Tibial nerve (tissue), 4 donors: ENCODE data around the gene FER.

Experiments used
- EP300 ChIP-seq, 2 donors: sonication (generic); formaldehyde crosslinking; IDR thresholded peaks; one replicate each; pipeline ENCODE4 v1.6.1; 2017; ENCODE audit warnings: antibody characterized with exemption in 2 of 2, mild to moderate bottlenecking in 1 of 2
- TF ChIP-seq, protein P1 (sequence below), 5 experiments: fragments of 200-600 bp in 3 of 5; fragments of 450-650 bp in 2 of 5; sonication (generic) in 3 of 5; IDR thresholded peaks; one replicate each; pipeline ENCODE4 v1.5.1; 2016 to 2019; ENCODE audit warnings: antibody characterized with exemption in 5 of 5, mild to moderate bottlenecking in 3 of 5, moderate library complexity in 2 of 5

DNA sequence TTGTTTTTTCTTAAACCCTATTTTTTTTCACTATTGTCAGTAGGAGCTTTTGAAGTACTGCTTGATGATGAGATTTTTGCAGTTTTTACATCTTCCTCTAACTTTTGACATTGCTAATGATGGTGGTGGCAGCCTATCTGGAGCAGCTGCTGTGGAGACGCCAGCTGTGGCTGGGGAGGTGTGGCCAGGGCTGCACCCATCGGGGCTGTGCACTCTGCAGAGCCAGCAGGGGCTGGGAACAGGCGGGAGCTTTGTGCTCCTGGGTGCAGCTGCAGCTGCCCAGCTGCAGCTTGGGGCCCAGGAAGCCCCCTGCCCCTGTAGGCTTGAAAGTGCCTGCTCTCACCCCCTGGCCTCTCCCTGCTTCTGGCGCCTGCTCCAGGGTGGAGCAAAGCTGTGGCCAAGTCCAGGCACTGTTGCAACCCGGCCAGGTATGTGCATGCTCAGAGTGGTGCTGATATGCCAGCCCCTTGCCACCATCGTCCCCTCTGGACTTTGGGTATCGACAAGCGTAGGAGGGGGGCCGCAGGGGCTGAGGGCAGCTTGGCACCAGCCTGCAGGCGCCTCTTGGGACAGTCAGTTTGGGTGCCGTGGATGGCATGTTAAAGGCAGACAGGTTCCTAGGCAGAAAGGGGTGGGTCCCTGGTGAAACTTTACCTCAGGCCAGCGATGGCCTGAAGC, 39.2 kb downstream of the FER start:
- TF ChIP-seq, protein P1, sequence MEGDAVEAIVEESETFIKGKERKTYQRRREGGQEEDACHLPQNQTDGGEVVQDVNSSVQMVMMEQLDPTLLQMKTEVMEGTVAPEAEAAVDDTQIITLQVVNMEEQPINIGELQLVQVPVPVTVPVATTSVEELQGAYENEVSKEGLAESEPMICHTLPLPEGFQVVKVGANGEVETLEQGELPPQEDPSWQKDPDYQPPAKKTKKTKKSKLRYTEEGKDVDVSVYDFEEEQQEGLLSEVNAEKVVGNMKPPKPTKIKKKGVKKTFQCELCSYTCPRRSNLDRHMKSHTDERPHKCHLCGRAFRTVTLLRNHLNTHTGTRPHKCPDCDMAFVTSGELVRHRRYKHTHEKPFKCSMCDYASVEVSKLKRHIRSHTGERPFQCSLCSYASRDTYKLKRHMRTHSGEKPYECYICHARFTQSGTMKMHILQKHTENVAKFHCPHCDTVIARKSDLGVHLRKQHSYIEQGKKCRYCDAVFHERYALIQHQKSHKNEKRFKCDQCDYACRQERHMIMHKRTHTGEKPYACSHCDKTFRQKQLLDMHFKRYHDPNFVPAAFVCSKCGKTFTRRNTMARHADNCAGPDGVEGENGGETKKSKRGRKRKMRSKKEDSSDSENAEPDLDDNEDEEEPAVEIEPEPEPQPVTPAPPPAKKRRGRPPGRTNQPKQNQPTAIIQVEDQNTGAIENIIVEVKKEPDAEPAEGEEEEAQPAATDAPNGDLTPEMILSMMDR (IDR thresholded peaks at IDR 0.05): no peak
- no peak for TF ChIP-seq EP300 (IDR thresholded peaks at IDR 0.05)
